BLaER1 treated with 17β-estradiol and CSF1 and Interleukin-3, amounts not matched to agents 10 nM and 100 nM (cell line): ENCODE data around the gene IRAK4.

Experiments used
- H3K27ac ChIP-seq, 11 experiments: shearing (Covaris generic); formaldehyde crosslinking; 2 replicates each; pipeline ENCODE4 v1.8.1; 2022
- H3K27me3 ChIP-seq, 11 experiments: shearing (Covaris generic); formaldehyde crosslinking; 2 replicates each; pipeline ENCODE4 v1.8.1; 2022
- H3K36me3 ChIP-seq, 11 experiments: shearing (Covaris generic); formaldehyde crosslinking; 2 replicates each; pipeline ENCODE4 v1.8.1; 2022
- H3K4me1 ChIP-seq, 10 experiments: shearing (Covaris generic); formaldehyde crosslinking; 2 replicates each; pipeline ENCODE4 v1.8.1; 2022
- H3K4me2 ChIP-seq, 11 experiments: shearing (Covaris generic); formaldehyde crosslinking; 2 replicates each; pipeline ENCODE4 v1.8.1; 2022
- H3K4me3 ChIP-seq, 10 experiments: shearing (Covaris generic); formaldehyde crosslinking; 2 replicates each; pipeline ENCODE4 v1.8.1; 2022
- H3K9ac ChIP-seq, 11 experiments: shearing (Covaris generic); formaldehyde crosslinking; 2 replicates each; pipeline ENCODE4 v1.8.1; 2022
- H3K9me3 ChIP-seq, 11 experiments: shearing (Covaris generic); formaldehyde crosslinking; replicated peaks in 1 of 11; 2 replicates each; pipeline ENCODE4 v1.8.1; 2022
- H4K20me1 ChIP-seq, 11 experiments: shearing (Covaris generic); formaldehyde crosslinking; 2 replicates each; pipeline ENCODE4 v1.8.1; 2022
- Cebpa-rat ChIP-seq, 11 experiments: shearing (Covaris generic); IDR thresholded peaks; 2 replicates each; pipeline ENCODE4 v1.8.1; 2022

IRAK4 gene

DNA sequence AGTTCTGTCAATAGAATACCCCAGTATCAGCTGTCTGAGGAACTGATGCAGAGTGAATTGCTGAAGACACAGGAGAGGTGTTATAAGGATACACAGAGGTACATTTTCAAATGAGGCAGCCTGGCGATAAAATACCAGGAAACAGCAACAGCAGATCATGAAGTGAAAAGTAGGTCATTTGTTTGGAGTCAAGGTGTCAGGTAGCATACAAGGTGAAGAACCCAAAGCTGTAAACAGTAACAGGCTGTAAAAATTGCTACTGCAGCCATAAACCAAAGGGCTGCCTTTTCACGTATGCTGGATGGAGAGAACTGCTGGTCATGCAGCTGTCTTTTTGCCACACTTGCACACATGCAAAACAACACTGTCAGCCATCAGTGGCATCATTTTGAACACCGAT lies 56.7 kb downstream of the IRAK4 start:
- H4K20me1 ChIP-seq, result no peaks in the 10 kb centered on the region
- no peak for TF ChIP-seq Cebpa-rat (IDR thresholded peaks at IDR 0.05)
- no peak overlapping the region for H3K4me3 ChIP-seq
- H3K9me3 ChIP-seq, result no peaks in the 10 kb centered on the region
- H3K27ac ChIP-seq, result no peak overlapping the region
- H3K9ac ChIP-seq, result no peak overlapping the region
- no peaks in the 10 kb centered on the region for H3K36me3 ChIP-seq
- H3K4me2 ChIP-seq, result no peak overlapping the region
- no peaks in the 10 kb centered on the region for H3K4me1 ChIP-seq
- H3K27me3 ChIP-seq, result no peaks in the 10 kb centered on the region

DNA sequence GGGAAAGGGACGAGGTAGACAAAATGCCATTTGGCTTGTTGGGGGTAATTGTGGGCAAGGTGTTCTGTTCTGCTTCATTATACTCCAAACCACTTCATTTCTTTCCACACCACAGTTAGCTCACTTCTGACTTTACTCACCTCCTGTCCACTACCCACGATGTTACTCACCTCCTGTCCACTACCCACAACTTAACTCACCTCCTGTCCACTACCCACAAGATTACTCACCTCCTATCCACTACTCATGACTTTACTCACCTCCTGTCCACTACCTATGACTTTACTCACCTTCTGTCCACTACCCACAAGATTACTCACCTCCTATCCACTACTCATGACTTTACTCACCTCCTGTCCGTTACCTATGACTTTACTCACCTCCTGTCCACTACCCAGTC lies 57.4 kb downstream of the IRAK4 start:
- no peaks in the 10 kb centered on the region for H3K36me3 ChIP-seq
- H3K4me1 ChIP-seq, result no peaks in the 10 kb centered on the region
- no peak overlapping the region for H3K4me2 ChIP-seq
- no peak overlapping the region for H3K4me3 ChIP-seq
- TF ChIP-seq Cebpa-rat (IDR thresholded peaks at IDR 0.05), result no peak
- H3K27ac ChIP-seq, result no peak overlapping the region
- no peaks in the 10 kb centered on the region for H3K9me3 ChIP-seq
- H3K27me3 ChIP-seq, result no peaks in the 10 kb centered on the region
- H4K20me1 ChIP-seq, result no peaks in the 10 kb centered on the region
- H3K9ac ChIP-seq, result no peak overlapping the region

DNA sequence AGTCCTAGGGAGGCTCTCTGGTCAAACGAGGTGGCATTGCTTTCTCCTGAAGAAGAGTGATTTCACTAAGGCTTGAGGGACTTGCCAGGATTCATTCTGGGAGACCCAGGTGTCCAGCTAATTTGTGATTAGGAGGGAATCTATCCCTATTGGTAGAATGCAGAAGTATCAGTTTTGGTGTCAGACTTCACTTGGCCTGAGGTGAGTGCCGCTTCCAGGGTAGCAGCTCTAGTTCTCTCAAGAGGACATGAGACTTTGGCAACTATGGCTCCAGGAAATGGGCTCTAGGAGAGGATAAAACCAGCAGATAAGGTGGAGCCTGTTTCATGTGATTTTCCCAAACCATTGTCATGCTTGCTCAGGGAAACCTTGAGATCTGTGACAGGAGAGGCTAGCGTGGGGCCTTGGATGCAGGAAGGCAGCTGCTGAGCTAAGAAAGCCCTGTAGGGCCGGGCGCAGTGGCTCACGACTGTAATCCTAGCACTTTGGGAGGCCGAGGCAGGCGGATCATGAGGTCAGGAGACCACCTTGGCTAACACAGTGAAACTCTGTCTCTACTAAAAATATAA lies 65.5 kb downstream of the IRAK4 start:
- Histone ChIP-seq H3K4me2 (no peak overlapping the region), H3K4me3 (no peak overlapping the region), H3K9ac (no peak overlapping the region), H3K9me3 (no peaks in the 10 kb centered on the region), H3K36me3 (no peaks in the 10 kb centered on the region), H3K4me1 (no peaks in the 10 kb centered on the region), H3K27me3 (no peaks in the 10 kb centered on the region), H4K20me1 (no peaks in the 10 kb centered on the region), H3K27ac (no peak overlapping the region)
- TF ChIP-seq Cebpa-rat (IDR thresholded peaks at IDR 0.05), result no peak

DNA sequence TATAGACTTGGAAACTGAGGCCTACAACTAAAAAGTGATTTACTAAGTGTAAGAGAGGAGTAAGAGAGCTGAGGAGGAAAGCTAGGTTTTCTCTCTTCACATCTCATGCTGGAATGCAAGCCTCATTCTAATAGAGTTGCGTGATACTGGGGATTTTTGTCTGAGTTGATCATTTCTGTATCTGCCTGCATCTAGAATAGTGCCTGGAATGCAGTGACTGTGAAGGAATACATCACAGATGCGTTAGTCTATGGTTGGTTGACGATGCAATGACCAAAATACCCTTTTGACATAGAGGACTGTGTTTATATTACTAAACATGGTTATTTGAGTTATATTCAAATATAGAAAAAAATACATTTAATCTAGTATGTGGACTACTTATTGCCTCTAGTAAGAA lies 67.9 kb downstream of the IRAK4 start:
- H4K20me1 ChIP-seq, result no peaks in the 10 kb centered on the region
- no peak for TF ChIP-seq Cebpa-rat (IDR thresholded peaks at IDR 0.05)
- peaks cover 0 to 5% (median 0%) of the 10 kb centered on the region in 10 experiments; a peak in 1 of 20 replicates for H3K4me1 ChIP-seq

DNA sequence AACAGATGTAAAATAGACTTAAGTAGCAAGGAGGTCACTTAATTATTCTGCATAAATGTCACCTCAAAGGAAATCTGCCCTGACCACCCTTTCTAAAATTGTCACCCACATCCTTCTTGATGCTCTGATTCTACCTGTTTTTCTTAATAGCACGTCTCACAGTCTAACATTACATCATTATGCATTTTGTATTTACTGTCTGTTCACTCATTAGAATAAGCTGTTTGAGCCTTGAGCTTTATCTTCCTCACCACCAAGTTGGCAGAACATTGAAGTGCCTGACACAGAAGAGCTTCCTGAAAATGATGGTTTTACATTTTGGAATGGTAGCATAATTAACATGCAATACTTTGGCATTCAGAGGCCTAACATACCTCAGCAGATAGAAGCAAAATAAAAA lies 68.3 kb downstream of the IRAK4 start:
- Histone ChIP-seq H3K36me3 (no peaks in the 10 kb centered on the region), H3K4me3 (no peak overlapping the region), H3K27me3 (no peaks in the 10 kb centered on the region), H3K4me1 (peaks cover 2 to 8% (median 2%) of the 10 kb centered on the region in 10 experiments; a peak in 19 of 20 replicates), H4K20me1 (no peaks in the 10 kb centered on the region), H3K9me3 (no peaks in the 10 kb centered on the region), H3K4me2 (no peak overlapping the region), H3K27ac (no peak overlapping the region), H3K9ac (no peak overlapping the region)
- TF ChIP-seq Cebpa-rat (IDR thresholded peaks at IDR 0.05), result no peak

More for the DNA sequence above, 67.9 kb downstream of the IRAK4 start:
- H3K4me2 ChIP-seq, result no peak overlapping the region
- H3K4me3 ChIP-seq, result no peak overlapping the region
- H3K9ac ChIP-seq, result no peak overlapping the region
- no peaks in the 10 kb centered on the region for H3K27me3 ChIP-seq
- no peak overlapping the region for H3K27ac ChIP-seq
- H3K36me3 ChIP-seq, result no peaks in the 10 kb centered on the region
- H3K9me3 ChIP-seq, result no peaks in the 10 kb centered on the region

DNA sequence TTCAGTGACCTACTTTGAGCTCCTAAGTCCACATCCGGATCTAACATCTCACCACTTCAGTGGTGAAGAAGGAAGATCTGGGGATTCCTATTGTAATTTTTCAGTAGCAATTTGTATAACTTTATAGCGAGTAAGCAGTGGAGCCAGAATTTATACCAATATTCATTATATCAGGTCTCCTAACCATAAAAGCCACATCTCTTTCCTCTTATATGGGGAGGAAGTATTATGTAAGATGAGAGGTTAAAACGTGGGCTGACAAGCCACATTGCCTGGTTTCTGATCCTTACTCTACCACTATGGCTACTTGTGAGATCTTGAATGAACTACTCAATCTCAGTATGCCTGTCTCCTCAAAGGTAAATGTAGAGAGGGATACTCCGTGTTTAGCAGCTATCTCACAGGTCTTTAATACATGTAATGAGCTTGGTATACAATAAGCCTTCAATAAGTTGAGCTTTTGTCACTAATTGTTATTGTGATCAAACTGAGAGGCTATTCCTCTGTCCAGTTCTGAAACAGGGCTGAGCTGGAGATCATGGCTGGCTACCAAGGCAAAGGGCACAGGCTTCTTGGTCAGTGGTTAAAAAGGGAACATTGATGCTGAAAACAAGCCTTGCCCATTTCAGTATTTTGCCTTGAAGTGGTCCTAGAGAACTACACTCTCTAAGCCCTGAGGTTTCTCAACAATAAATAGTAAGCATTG lies 73.9 kb downstream of the IRAK4 start:
- Histone ChIP-seq H3K9me3 (no peaks in the 10 kb centered on the region), H3K4me3 (no peak overlapping the region), H4K20me1 (no peaks in the 10 kb centered on the region), H3K4me2 (peak overlapping the region; percentile 51 to 76 (median 64)), H3K9ac (no peak overlapping the region), H3K27ac (no peak overlapping the region), H3K4me1 (peaks cover 22 to 43% (median 34%) of the 10 kb centered on the region in 10 experiments), H3K36me3 (no peaks in the 10 kb centered on the region), H3K27me3 (no peaks in the 10 kb centered on the region)
- no peak for TF ChIP-seq Cebpa-rat (IDR thresholded peaks at IDR 0.05)

DNA sequence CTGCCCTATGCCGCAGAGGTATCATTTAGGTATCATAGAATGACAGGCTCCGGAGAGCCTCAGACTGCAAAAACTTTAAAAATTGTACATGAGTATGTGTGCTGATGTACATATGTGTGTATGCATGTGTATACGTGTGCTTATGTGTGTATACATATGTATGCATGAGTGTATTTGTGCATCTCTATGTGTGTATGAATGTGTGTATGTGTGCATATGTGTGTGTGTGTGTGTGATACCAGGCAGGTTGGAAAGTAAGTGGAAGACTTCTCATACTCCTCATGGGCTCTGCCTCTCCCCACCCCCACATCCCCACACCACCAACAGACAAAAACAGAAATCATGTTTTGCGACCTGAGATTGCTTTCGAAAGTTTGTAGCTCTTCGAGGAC lies 76.5 kb downstream of the IRAK4 start:
- H3K9ac ChIP-seq, result peak overlapping the region; percentile 82 to 96 (median 93)
- peak overlapping the region; percentile 80 to 95 (median 88) for H3K4me2 ChIP-seq
- H3K27me3 ChIP-seq, result no peaks in the 10 kb centered on the region
- H4K20me1 ChIP-seq, result no peaks in the 10 kb centered on the region; a peak in 1 of 22 replicates
- H3K9me3 ChIP-seq, result no peaks in the 10 kb centered on the region
- TF ChIP-seq Cebpa-rat (IDR thresholded peaks at IDR 0.05), result no peak
- peak overlapping the region in 10 of 11 experiments; percentile 88 to 97 (median 92); a peak in 20 of 22 replicates for H3K27ac ChIP-seq
- no peaks in the 10 kb centered on the region for H3K36me3 ChIP-seq
- peak overlapping the region; percentile 71 to 90 (median 76) for H3K4me3 ChIP-seq
- peaks cover 29 to 53% (median 44%) of the 10 kb centered on the region in 10 experiments for H3K4me1 ChIP-seq

- Histone ChIP-seq H3K4me2 (peak within 1 kb of the TSS; percentile 80 to 95 (median 88)), H3K27me3 (no peaks in the 10 kb centered on the region), H3K4me1 (peaks cover 29 to 53% (median 44%) of the 10 kb centered on the region in 10 experiments), H3K9me3 (no peaks in the 10 kb centered on the region), H3K4me3 (peak within 1 kb of the TSS; percentile 71 to 90 (median 76)), H3K27ac (peak within 1 kb of the TSS; percentile 88 to 97 (median 92)), H3K9ac (peak within 1 kb of the TSS; percentile 82 to 96 (median 93)), H4K20me1 (no peaks in the 10 kb centered on the region; a peak in 1 of 22 replicates), H3K36me3 (no peaks in the 10 kb centered on the region)
- no peak for TF ChIP-seq Cebpa-rat (IDR thresholded peaks at IDR 0.05)
Measured at GRCh38 chr12:43835656-43836474, 77.1 kb downstream of the IRAK4 start, which contains the start of gene TMEM117. TMEM117 (plus strand) TSS chr12:43836081.

GRCh38 chr12:43836475-43836989 lies 77.8 kb downstream of the IRAK4 start:
- peak overlapping the region; percentile 80 to 95 (median 88) for H3K4me2 ChIP-seq
- no peaks in the 10 kb centered on the region; a peak in 1 of 22 replicates for H4K20me1 ChIP-seq
- H3K9me3 ChIP-seq, result no peaks in the 10 kb centered on the region
- H3K27ac ChIP-seq, result peak overlapping the region; percentile 88 to 97 (median 92)
- no peaks in the 10 kb centered on the region for H3K27me3 ChIP-seq
- no peaks in the 10 kb centered on the region for H3K36me3 ChIP-seq
- TF ChIP-seq Cebpa-rat (IDR thresholded peaks at IDR 0.05), result no peak
- peak overlapping the region; percentile 82 to 96 (median 93) for H3K9ac ChIP-seq
- peak overlapping the region; percentile 71 to 90 (median 76) for H3K4me3 ChIP-seq
- peaks cover 29 to 53% (median 44%) of the 10 kb centered on the region in 10 experiments for H3K4me1 ChIP-seq
